Calu3 (cell line): Measurements from ENCODE around the gene ARL15. TPM values are rescaled to one million over a fixed set of nuclear protein-coding genes. Genes with fewer than 3 reads are reported as not detected.

Experiments
- BruUV-seq: library from RNA; stranded (reverse); fragments of 400-500 nt; replicated peaks from 2 replicates; lab custom pipeline; 2021; lab: Mats Ljungman, UMichigan
- CTCF ChIA-PET: fragments of 300-600 bp; sonication (Branson Sonifier 250); formaldehyde crosslinking; loops from one replicate; lab custom pipeline; 2022; ENCODE audit warnings: antibody characterized with exemption; lab: Charles Lee
- DNase-seq: peaks from one replicate; pipeline ENCODE4 v3.0.0; 2022
- H3K27ac Mint-ChIP-seq: one replicate; pipeline ENCODE4 v1.8.0; 2022; ENCODE audit warnings: mixed read lengths; ENCODE audit not compliant: unreplicated experiment
- H3K27me3 Mint-ChIP-seq: one replicate; pipeline ENCODE4 v1.8.0; 2022; ENCODE audit warnings: mixed read lengths; ENCODE audit not compliant: unreplicated experiment
- H3K36me3 Mint-ChIP-seq: one replicate; pipeline ENCODE4 v1.8.0; 2022; ENCODE audit warnings: mild to moderate bottlenecking, moderate library complexity, mixed read lengths; ENCODE audit not compliant: insufficient read depth, unreplicated experiment
- H3K4me1 Mint-ChIP-seq: one replicate; pipeline ENCODE4 v1.8.0; 2022; ENCODE audit warnings: mild to moderate bottlenecking, low read depth, mixed read lengths; ENCODE audit not compliant: unreplicated experiment
- H3K4me3 Mint-ChIP-seq: one replicate; pipeline ENCODE4 v1.8.0; 2022; ENCODE audit warnings: mild to moderate bottlenecking, low read depth, moderate library complexity, mixed read lengths; ENCODE audit not compliant: unreplicated experiment
- H3K9me3 Mint-ChIP-seq: one replicate; pipeline ENCODE4 v1.8.0; 2022; ENCODE audit warnings: low read depth, mixed read lengths; ENCODE audit not compliant: unreplicated experiment
- CTCF ChIP-seq: fragments of 200-600 bp; IDR thresholded peaks from one replicate; pipeline ENCODE4 v1.8.0; 2022; ENCODE audit warnings: antibody characterized with exemption; ENCODE audit not compliant: unreplicated experiment
- intact Hi-C: fragments of 100-400 bp; cut with micrococcal nuclease; formaldehyde crosslinking; loops from one replicate; pipeline ENCODE4 v1.10.0; 2022; ENCODE audit not compliant: unreplicated experiment
- total RNA-seq: library from RNA; stranded (reverse); gene quantifications from 2 replicates; pipeline ENCODE4 v1.2.3, GENCODE V29; 2022

Gene ARL15
- total RNA-seq, 1 experiment from 2014 or later = 15.1 TPM

GRCh38 chr5:53932351-53932750 lies 378.0 kb downstream of the ARL15 start:
- Mint-ChIP-seq H3K9me3 (no peaks in the 10 kb centered on the region), H3K27ac (no peak overlapping the region), H3K36me3 (no peaks in the 10 kb centered on the region), H3K27me3 (no peaks in the 10 kb centered on the region), H3K4me3 (no peak overlapping the region), H3K4me1 (no peaks in the 10 kb centered on the region)
- TF ChIP-seq CTCF = no peak
- no TSS peak for BruUV-seq
- intact Hi-C loops = no loop called here
- CTCF ChIA-PET = no interaction called here
- DNase-seq = no peak

- no peak overlapping the region for H3K4me3 Mint-ChIP-seq
- no peaks in the 10 kb centered on the region for H3K27me3 Mint-ChIP-seq
- no TSS peak for BruUV-seq
- CTCF ChIA-PET = no interaction called here
- intact Hi-C loops = no loop called here
- no peak overlapping the region for H3K27ac Mint-ChIP-seq
- no peak for TF ChIP-seq CTCF
- H3K4me1 Mint-ChIP-seq = no peaks in the 10 kb centered on the region
- H3K9me3 Mint-ChIP-seq = no peaks in the 10 kb centered on the region
- H3K36me3 Mint-ChIP-seq = no peaks in the 10 kb centered on the region
- DNase-seq = no peak
Measured at GRCh38 chr5:53930457-53930856, 379.9 kb downstream of the ARL15 start.

GRCh38 chr5:53929570-53929969 lies 380.8 kb downstream of the ARL15 start:
- CTCF ChIA-PET = interaction anchor here (0.7 kb wide), 1 partner anchor 15 kb away, joined by 3 read pairs; no protein-coding TSS in a partner anchor
- Mint-ChIP-seq H3K27me3 (no peaks in the 10 kb centered on the region), H3K36me3 (no peaks in the 10 kb centered on the region), H3K4me3 (no peak overlapping the region), H3K4me1 (no peaks in the 10 kb centered on the region), H3K27ac (no peak overlapping the region), H3K9me3 (no peaks in the 10 kb centered on the region)
- no peak for TF ChIP-seq CTCF
- DNase-seq = no peak
- BruUV-seq = no TSS peak
- intact Hi-C loops = no loop called here

GRCh38 chr5:53929152-53929551 lies 381.2 kb downstream of the ARL15 start:
- Mint-ChIP-seq H3K9me3 (no peaks in the 10 kb centered on the region), H3K4me3 (no peak overlapping the region), H3K4me1 (no peaks in the 10 kb centered on the region), H3K27ac (no peak overlapping the region), H3K36me3 (no peaks in the 10 kb centered on the region), H3K27me3 (no peaks in the 10 kb centered on the region)
- CTCF ChIA-PET = interaction anchor here (0.7 kb wide), 1 partner anchor 16 kb away, joined by 3 read pairs; no protein-coding TSS in a partner anchor
- no peak for DNase-seq
- no peak for TF ChIP-seq CTCF
- BruUV-seq = no TSS peak
- intact Hi-C loops = no loop called here
